Astrocyte (in vitro differentiated cells and primary cell): ENCODE measurements around the gene LIX1L. TPM values are rescaled to one million over a fixed set of nuclear protein-coding genes. Genes with fewer than 3 reads are reported as not detected.

ENCODE experiments used
- DNase-seq: peaks from one replicate; pipeline ENCODE4 v3.0.0-alpha.2; 2010; ENCODE audit warnings: low read depth
- FAIRE-seq: peaks from 2 replicates; lab custom pipeline; 2011; peaks lifted over from hg19 to GRCh38; lab: Jason Lieb, UNC
- H2AFZ ChIP-seq: 2 replicates; pipeline ENCODE4 v1.6.0; 2012; ENCODE audit warnings: low read depth, low read length, inconsistent platforms
- H3K27ac ChIP-seq: 2 replicates; pipeline ENCODE4 v1.5.1; 2011; ENCODE audit warnings: low read depth, low read length, inconsistent platforms
- H3K27me3 ChIP-seq: 2 replicates; pipeline ENCODE4 v1.6.0; 2011; ENCODE audit warnings: low read length, inconsistent platforms; ENCODE audit not compliant: insufficient read depth
- H3K36me3 ChIP-seq: 2 replicates; pipeline ENCODE4 v1.5.1; 2011; ENCODE audit warnings: low read length, inconsistent platforms; ENCODE audit not compliant: insufficient read depth
- H3K4me1 ChIP-seq: 2 replicates; pipeline ENCODE4 v1.5.1; 2011; ENCODE audit warnings: low read length, inconsistent platforms; ENCODE audit not compliant: insufficient read depth
- H3K4me2 ChIP-seq: 2 replicates; pipeline ENCODE4 v1.6.0; 2012; ENCODE audit warnings: low read length, inconsistent platforms
- H3K4me3 ChIP-seq: 2 replicates; pipeline ENCODE4 v1.5.1; 2011; ENCODE audit warnings: low read depth, mild to moderate bottlenecking, low read length, inconsistent platforms; ENCODE audit not compliant: insufficient read depth
- H3K79me2 ChIP-seq: 2 replicates; pipeline ENCODE4 v1.6.0; 2012; ENCODE audit warnings: mild to moderate bottlenecking, low read length, inconsistent platforms; ENCODE audit not compliant: insufficient read depth
- H3K9ac ChIP-seq: 2 replicates; pipeline ENCODE4 v1.6.0; 2012; ENCODE audit warnings: mild to moderate bottlenecking, low read length, inconsistent platforms
- H3K9me3 ChIP-seq: 2 replicates; pipeline ENCODE4 v1.5.1; 2012; ENCODE audit warnings: low read depth, mild to moderate bottlenecking, low read length, inconsistent platforms; ENCODE audit not compliant: insufficient read depth
- H4K20me1 ChIP-seq: 2 replicates; pipeline ENCODE4 v1.6.0; 2012; ENCODE audit warnings: low read length, inconsistent platforms; ENCODE audit not compliant: insufficient read depth
- H3K27ac Mint-ChIP-seq: one replicate; pipeline ENCODE4 v1.8.0; 2021; ENCODE audit warnings: mild to moderate bottlenecking, mixed read lengths; ENCODE audit not compliant: unreplicated experiment
- H3K27me3 Mint-ChIP-seq: one replicate; pipeline ENCODE4 v1.8.0; 2021; ENCODE audit warnings: low read depth, mixed read lengths; ENCODE audit not compliant: unreplicated experiment
- H3K36me3 Mint-ChIP-seq: one replicate; pipeline ENCODE4 v1.8.0; 2021; ENCODE audit warnings: low read depth, mixed read lengths; ENCODE audit not compliant: unreplicated experiment
- H3K4me1 Mint-ChIP-seq: one replicate; pipeline ENCODE4 v1.8.0; 2021; ENCODE audit warnings: low read depth, mixed read lengths; ENCODE audit not compliant: unreplicated experiment
- H3K4me3 Mint-ChIP-seq: one replicate; pipeline ENCODE4 v1.8.0; 2021; ENCODE audit warnings: mild to moderate bottlenecking, moderate library complexity, mixed read lengths; ENCODE audit not compliant: unreplicated experiment
- H3K9me3 Mint-ChIP-seq: one replicate; pipeline ENCODE4 v1.8.0; 2021; ENCODE audit warnings: mild to moderate bottlenecking, mixed read lengths; ENCODE audit not compliant: unreplicated experiment
- EZH2 ChIP-seq: IDR thresholded peaks from 2 replicates; pipeline ENCODE4 v1.6.1; 2012; ENCODE audit warnings: mild to moderate bottlenecking, low read length, inconsistent platforms; ENCODE audit not compliant: insufficient read depth
- total RNA-seq: library from RNA; stranded (reverse); gene quantifications from 2 replicates; pipeline ENCODE4 v1.2.1, GENCODE V29; 2021
- TF ChIP-seq, protein P1 (sequence below): IDR thresholded peaks from 2 replicates; pipeline ENCODE4 v1.5.1; 2011; ENCODE audit warnings: low read depth, mild to moderate bottlenecking, inconsistent platforms, low read length, moderate library complexity; ENCODE audit not compliant: insufficient read depth

The LIX1L gene
- total RNA-seq, 1 donor from 2014 or later = 37.2 TPM

DNA sequence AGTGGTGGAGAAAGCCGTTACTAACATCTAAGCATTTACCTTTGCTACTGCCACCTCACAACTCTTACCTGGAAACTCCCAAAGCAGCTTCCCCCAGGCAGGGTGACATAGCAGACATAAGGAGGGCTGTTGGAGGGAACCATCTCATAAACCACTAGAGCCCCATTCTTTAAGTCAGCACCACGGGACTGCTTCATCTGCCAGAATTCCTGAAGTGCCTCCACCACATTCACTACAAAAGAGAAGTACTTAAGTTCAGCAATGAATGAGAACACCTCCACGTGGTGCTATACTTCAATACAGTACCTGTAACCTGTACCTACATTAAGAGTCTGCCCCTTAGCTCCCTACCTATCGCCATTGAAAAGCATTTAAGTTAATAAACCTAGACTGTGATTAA lies 10.3 kb downstream of the LIX1L start:
- Histone ChIP-seq H4K20me1 (peaks cover 38% of the 10 kb centered on the region), H3K36me3 (peaks cover 8% of the 10 kb centered on the region), H3K4me3 (no peak overlapping the region), H2AFZ (no peak overlapping the region), H3K9ac (no peak overlapping the region), H3K4me2 (no peak overlapping the region), H3K4me1 (no peaks in the 10 kb centered on the region), H3K9me3 (no peaks in the 10 kb centered on the region), H3K27me3 (no peaks in the 10 kb centered on the region), H3K79me2 (peaks cover 54% of the 10 kb centered on the region), H3K27ac (no peak overlapping the region)
- Mint-ChIP-seq H3K27ac (no peak overlapping the region), H3K36me3 (peaks cover 20% of the 10 kb centered on the region), H3K4me3 (no peak overlapping the region), H3K27me3 (no peaks in the 10 kb centered on the region), H3K4me1 (no peaks in the 10 kb centered on the region), H3K9me3 (peaks cover 2% of the 10 kb centered on the region)
- TF ChIP-seq EZH2 = no peak
- TF ChIP-seq, protein P1, sequence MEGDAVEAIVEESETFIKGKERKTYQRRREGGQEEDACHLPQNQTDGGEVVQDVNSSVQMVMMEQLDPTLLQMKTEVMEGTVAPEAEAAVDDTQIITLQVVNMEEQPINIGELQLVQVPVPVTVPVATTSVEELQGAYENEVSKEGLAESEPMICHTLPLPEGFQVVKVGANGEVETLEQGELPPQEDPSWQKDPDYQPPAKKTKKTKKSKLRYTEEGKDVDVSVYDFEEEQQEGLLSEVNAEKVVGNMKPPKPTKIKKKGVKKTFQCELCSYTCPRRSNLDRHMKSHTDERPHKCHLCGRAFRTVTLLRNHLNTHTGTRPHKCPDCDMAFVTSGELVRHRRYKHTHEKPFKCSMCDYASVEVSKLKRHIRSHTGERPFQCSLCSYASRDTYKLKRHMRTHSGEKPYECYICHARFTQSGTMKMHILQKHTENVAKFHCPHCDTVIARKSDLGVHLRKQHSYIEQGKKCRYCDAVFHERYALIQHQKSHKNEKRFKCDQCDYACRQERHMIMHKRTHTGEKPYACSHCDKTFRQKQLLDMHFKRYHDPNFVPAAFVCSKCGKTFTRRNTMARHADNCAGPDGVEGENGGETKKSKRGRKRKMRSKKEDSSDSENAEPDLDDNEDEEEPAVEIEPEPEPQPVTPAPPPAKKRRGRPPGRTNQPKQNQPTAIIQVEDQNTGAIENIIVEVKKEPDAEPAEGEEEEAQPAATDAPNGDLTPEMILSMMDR = no peak
- DNase-seq = no peak
- no peak for FAIRE-seq

DNA sequence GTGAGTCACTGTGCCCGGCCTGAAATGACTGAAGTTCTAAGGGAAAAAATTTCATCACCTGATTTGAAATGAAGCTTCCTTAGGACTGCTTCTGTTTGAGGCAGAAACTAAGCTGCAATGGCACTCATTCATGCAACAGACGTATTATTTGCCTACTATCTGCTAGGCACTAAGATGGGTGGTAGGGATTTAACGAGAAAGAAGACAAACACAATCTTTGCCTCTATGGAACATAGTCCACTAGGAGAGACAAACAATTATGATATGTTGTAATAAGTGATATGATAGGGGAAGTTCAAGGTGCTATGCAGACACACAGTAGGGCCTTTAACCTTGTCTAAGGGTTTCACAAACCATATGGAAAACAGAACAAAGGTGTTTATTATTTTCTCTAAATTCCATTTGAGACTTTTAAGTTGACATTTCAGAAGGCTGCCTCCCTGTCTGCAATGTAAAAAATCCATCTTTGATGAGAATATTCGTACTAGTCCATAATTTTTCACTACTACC lies 11.3 kb downstream of the LIX1L start:
- Mint-ChIP-seq H3K9me3 (no peaks in the 10 kb centered on the region), H3K4me3 (no peak overlapping the region), H3K27ac (no peak overlapping the region), H3K4me1 (no peaks in the 10 kb centered on the region), H3K27me3 (no peaks in the 10 kb centered on the region), H3K36me3 (peaks cover 17% of the 10 kb centered on the region)
- peaks cover 13% of the 10 kb centered on the region for H3K36me3 ChIP-seq
- H4K20me1 ChIP-seq = peaks cover 33% of the 10 kb centered on the region
- no peaks in the 10 kb centered on the region for H3K4me1 ChIP-seq
- peaks cover 44% of the 10 kb centered on the region for H3K79me2 ChIP-seq
- TF ChIP-seq EZH2 = no peak
- TF ChIP-seq, protein P1 = no peak
- H3K4me2 ChIP-seq = no peak overlapping the region
- no peak overlapping the region for H3K27ac ChIP-seq
- FAIRE-seq = no peak
- H2AFZ ChIP-seq = no peak overlapping the region
- no peaks in the 10 kb centered on the region for H3K27me3 ChIP-seq
- H3K4me3 ChIP-seq = no peak overlapping the region
- H3K9me3 ChIP-seq = no peaks in the 10 kb centered on the region
- no peak overlapping the region for H3K9ac ChIP-seq
- no peak for DNase-seq

DNA sequence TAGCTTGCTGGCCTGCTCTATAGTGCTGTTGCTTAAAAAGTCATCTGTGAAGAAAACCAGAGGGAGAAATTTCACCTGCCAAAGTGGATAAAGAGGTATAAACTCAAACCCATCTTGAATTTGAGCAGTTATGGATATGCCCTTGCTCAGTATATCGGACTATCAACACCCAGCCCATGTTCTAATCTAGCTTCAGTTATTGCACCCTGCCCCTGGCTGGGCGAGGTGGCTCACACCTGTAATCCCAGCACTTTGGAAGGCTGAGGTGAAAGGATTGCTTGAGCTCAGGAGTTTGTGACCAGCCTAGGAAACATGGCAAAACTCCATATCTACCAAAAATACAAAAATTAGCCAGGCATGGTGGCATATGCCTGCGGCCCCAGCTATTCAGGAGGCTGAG lies 13.3 kb downstream of the LIX1L start:
- Mint-ChIP-seq H3K27me3 (no peaks in the 10 kb centered on the region), H3K9me3 (no peaks in the 10 kb centered on the region), H3K4me3 (no peak overlapping the region), H3K36me3 (peaks cover 14% of the 10 kb centered on the region), H3K4me1 (no peaks in the 10 kb centered on the region), H3K27ac (no peak overlapping the region)
- Histone ChIP-seq H3K9me3 (no peaks in the 10 kb centered on the region), H3K4me3 (no peak overlapping the region), H3K36me3 (peaks cover 14% of the 10 kb centered on the region), H3K4me1 (no peaks in the 10 kb centered on the region), H3K79me2 (peaks cover 29% of the 10 kb centered on the region), H3K4me2 (no peak overlapping the region), H3K9ac (no peak overlapping the region), H3K27ac (no peak overlapping the region), H2AFZ (no peak overlapping the region), H3K27me3 (no peaks in the 10 kb centered on the region), H4K20me1 (peaks cover 24% of the 10 kb centered on the region)
- TF ChIP-seq, protein P1 = no peak
- TF ChIP-seq EZH2 = no peak
- no peak for DNase-seq
- FAIRE-seq = no peak
